ENCODE data around the gene FUT4. TPM values are rescaled to one million over a fixed set of nuclear protein-coding genes. Genes with fewer than 3 reads are reported as not detected.
"Not testable (repeated sequence)": the region's sequence is repeated elsewhere in the genome, so short reads cannot be mapped to it uniquely, and the experiment has no call there.

FUT4 gene
- total and polyA plus RNA-seq, 2 donors from 2014 or later: 1.2 to 9.5 TPM

GRCh38 chr11:94568717-94569116, 25.0 kb downstream of the FUT4 start:
- Histone ChIP-seq H3K9ac (ENCODE audit: low read length in 3 of 3) (no peak overlapping the region), H3K4me1 (ENCODE audit: control insufficient read depth in 2 of 3, insufficient read depth in 2 of 3, low read depth in 1 of 3, low read length in 3 of 3) (no peaks in the 10 kb centered on the region), H3K27ac (ENCODE audit: low read depth in 2 of 2, low read length in 2 of 2) (no peak overlapping the region), H3K9me3 (ENCODE audit: control insufficient read depth in 2 of 3, insufficient read depth in 1 of 3, low read length in 3 of 3) (no peaks in the 10 kb centered on the region), H3K4me3 (ENCODE audit: low read length in 3 of 3) (no peak overlapping the region), H3K36me3 (ENCODE audit: control insufficient read depth in 2 of 3, insufficient read depth in 3 of 3, low read length in 3 of 3) (no peaks in the 10 kb centered on the region), H3K27me3 (ENCODE audit: control insufficient read depth, insufficient read depth, low read length) (no peaks in the 10 kb centered on the region)
- no peak for TF ChIP-seq CTCF (IDR thresholded peaks at IDR 0.05; ENCODE audit: borderline replicate concordance, extremely low read depth, insufficient read depth)
- intact Hi-C loops (cut with DNase I): no loop called here
- no peak for DNase-seq
- FAIRE-seq: no peak

GRCh38 chr11:94572975-94573374, 29.3 kb downstream of the FUT4 start:
- H3K9me3 ChIP-seq (ENCODE audit: control insufficient read depth in 2 of 3, insufficient read depth in 1 of 3, low read length in 3 of 3); H3K27me3 ChIP-seq (ENCODE audit: control insufficient read depth, insufficient read depth, low read length); H3K27ac ChIP-seq (ENCODE audit: low read depth in 2 of 2, low read length in 2 of 2); H3K36me3 ChIP-seq (ENCODE audit: control insufficient read depth in 2 of 3, insufficient read depth in 3 of 3, low read length in 3 of 3); DNase-seq; intact Hi-C loops (cut with DNase I); FAIRE-seq; H3K4me3 ChIP-seq (ENCODE audit: low read length in 3 of 3); H3K9ac ChIP-seq (ENCODE audit: low read length in 3 of 3); H3K4me1 ChIP-seq (ENCODE audit: control insufficient read depth in 2 of 3, insufficient read depth in 2 of 3, low read depth in 1 of 3, low read length in 3 of 3): not testable (repeated sequence)

- Histone ChIP-seq H3K4me3 (ENCODE audit: low read length in 3 of 3) (no peak overlapping the region), H3K9ac (ENCODE audit: low read length in 3 of 3) (no peak overlapping the region), H3K4me1 (ENCODE audit: control insufficient read depth in 2 of 3, insufficient read depth in 2 of 3, low read depth in 1 of 3, low read length in 3 of 3) (no peaks in the 10 kb centered on the region), H3K27me3 (ENCODE audit: control insufficient read depth, insufficient read depth, low read length) (no peaks in the 10 kb centered on the region), H3K27ac (ENCODE audit: low read depth in 2 of 2, low read length in 2 of 2) (no peak overlapping the region), H3K9me3 (ENCODE audit: control insufficient read depth in 2 of 3, insufficient read depth in 1 of 3, low read length in 3 of 3) (no peaks in the 10 kb centered on the region), H3K36me3 (ENCODE audit: control insufficient read depth in 2 of 3, insufficient read depth in 3 of 3, low read length in 3 of 3) (no peaks in the 10 kb centered on the region)
- TF ChIP-seq CTCF (IDR thresholded peaks at IDR 0.05; ENCODE audit: borderline replicate concordance, extremely low read depth, insufficient read depth): no peak
- peak in 1 of 5 donors; percentile 29 for DNase-seq
- intact Hi-C loops (cut with DNase I): no loop called here
- no peak for FAIRE-seq
Measured at GRCh38 chr11:94574193-94574961, 30.7 kb downstream of the FUT4 start.

- no peaks in the 10 kb centered on the region for H3K4me1 ChIP-seq (ENCODE audit: control insufficient read depth in 2 of 3, insufficient read depth in 2 of 3, low read depth in 1 of 3, low read length in 3 of 3)
- H3K27ac ChIP-seq (ENCODE audit: low read depth in 2 of 2, low read length in 2 of 2): no peak overlapping the region
- FAIRE-seq: no peak
- no peak for DNase-seq
- H3K9me3 ChIP-seq (ENCODE audit: control insufficient read depth in 2 of 3, insufficient read depth in 1 of 3, low read length in 3 of 3): no peaks in the 10 kb centered on the region
- intact Hi-C loops (cut with DNase I): no loop called here
- no peaks in the 10 kb centered on the region for H3K36me3 ChIP-seq (ENCODE audit: control insufficient read depth in 2 of 3, insufficient read depth in 3 of 3, low read length in 3 of 3)
- no peaks in the 10 kb centered on the region for H3K27me3 ChIP-seq (ENCODE audit: control insufficient read depth, insufficient read depth, low read length)
- no peak overlapping the region for H3K4me3 ChIP-seq (ENCODE audit: low read length in 3 of 3)
- H3K9ac ChIP-seq (ENCODE audit: low read length in 3 of 3): no peak overlapping the region
- no peak for TF ChIP-seq CTCF (IDR thresholded peaks at IDR 0.05; ENCODE audit: borderline replicate concordance, extremely low read depth, insufficient read depth)
Measured at GRCh38 chr11:94576306-94576705, 32.6 kb downstream of the FUT4 start.
